Breast epithelium (tissue), 3 donors: ENCODE data around the gene KCNK17.

Source experiments
- CTCF ChIP-seq, 3 donors: fragments of 450-650 bp; IDR thresholded peaks; one replicate each; pipeline ENCODE4 v1.5.1; 2016 to 2017; ENCODE audit warnings: antibody characterized with exemption in 3 of 3, mild to moderate bottlenecking in 3 of 3, moderate library complexity in 3 of 3
- POLR2A ChIP-seq: fragments of 450-650 bp; IDR thresholded peaks from one replicate; pipeline ENCODE4 v1.6.1; 2016; ENCODE audit warnings: antibody characterized with exemption, mild to moderate bottlenecking, moderate library complexity
- POLR2AphosphoS5 ChIP-seq, 3 donors: sonication (generic); formaldehyde crosslinking; IDR thresholded peaks; one replicate each; pipeline ENCODE4 v1.6.1; 2017; ENCODE audit warnings: antibody characterized with exemption in 3 of 3

DNA sequence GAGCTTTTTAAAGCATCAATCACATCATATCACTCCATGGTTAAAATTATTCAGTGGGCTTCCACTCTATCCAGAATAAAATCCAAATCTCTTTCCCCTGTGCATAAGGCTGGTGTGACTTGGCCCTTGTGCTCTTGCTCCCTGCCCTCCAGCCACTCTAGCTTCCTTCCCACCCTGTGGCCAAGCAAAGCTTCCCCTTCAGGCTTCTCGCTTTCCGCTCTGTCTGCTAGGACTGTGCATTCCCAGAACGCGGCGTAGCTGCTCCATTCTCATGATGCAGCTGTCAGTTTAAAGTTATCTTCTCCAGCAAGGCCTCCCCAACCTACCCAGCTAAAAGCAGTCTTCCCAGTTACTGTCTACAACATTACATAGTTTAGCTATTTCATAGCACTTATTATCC lies 27.7 kb upstream of the KCNK17 start:
- TF ChIP-seq CTCF (IDR thresholded peaks at IDR 0.05) (no peak), POLR2A (no peak), POLR2AphosphoS5 (IDR thresholded peaks at IDR 0.05) (no peak)
